Prostate gland (tissue), 2 donors: ENCODE data around the gene CPNE4.

ENCODE experiments used
- POLR2AphosphoS5 ChIP-seq: sonication (generic); formaldehyde crosslinking; IDR thresholded peaks from one replicate; pipeline ENCODE4 v1.6.1; 2017; ENCODE audit warnings: antibody characterized with exemption
- TF ChIP-seq, protein P1 (sequence below), 4 experiments: fragments of 200-600 bp in 2 of 4; fragments of 450-650 bp in 2 of 4; sonication (generic) in 2 of 4; IDR thresholded peaks; 1 replicate in 3 of 4; 2 replicates in 1 of 4; pipeline ENCODE4 v1.5.1; 2016 to 2019; ENCODE audit warnings: antibody characterized with exemption in 4 of 4, mild to moderate bottlenecking in 2 of 4, moderate library complexity in 2 of 4

DNA sequence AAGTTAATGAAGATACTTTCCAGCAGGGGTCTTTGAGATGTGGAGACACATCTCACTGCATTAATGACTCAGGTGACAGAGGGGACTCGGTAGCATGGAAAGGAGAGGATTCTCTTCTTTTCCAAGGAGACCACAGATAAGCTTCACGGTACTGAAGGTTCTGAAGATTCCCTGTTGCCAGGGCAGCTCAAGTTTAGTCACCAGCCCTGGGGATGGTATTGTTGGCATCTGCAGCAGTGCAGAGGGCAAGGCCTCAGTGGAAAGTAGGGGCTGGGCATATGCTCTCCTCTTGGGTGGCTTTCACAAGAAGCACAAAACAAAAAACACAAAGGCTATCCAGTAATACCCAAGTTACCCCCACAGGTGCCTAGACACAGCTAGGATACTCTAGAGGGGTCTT lies 494.0 kb downstream of the CPNE4 start:
- TF ChIP-seq, protein P1, sequence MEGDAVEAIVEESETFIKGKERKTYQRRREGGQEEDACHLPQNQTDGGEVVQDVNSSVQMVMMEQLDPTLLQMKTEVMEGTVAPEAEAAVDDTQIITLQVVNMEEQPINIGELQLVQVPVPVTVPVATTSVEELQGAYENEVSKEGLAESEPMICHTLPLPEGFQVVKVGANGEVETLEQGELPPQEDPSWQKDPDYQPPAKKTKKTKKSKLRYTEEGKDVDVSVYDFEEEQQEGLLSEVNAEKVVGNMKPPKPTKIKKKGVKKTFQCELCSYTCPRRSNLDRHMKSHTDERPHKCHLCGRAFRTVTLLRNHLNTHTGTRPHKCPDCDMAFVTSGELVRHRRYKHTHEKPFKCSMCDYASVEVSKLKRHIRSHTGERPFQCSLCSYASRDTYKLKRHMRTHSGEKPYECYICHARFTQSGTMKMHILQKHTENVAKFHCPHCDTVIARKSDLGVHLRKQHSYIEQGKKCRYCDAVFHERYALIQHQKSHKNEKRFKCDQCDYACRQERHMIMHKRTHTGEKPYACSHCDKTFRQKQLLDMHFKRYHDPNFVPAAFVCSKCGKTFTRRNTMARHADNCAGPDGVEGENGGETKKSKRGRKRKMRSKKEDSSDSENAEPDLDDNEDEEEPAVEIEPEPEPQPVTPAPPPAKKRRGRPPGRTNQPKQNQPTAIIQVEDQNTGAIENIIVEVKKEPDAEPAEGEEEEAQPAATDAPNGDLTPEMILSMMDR (IDR thresholded peaks at IDR 0.05): no peak
- TF ChIP-seq POLR2AphosphoS5: no peak
